SH-SY5Y (cell line): ENCODE measurements around the gene TUBAL3.

Experiments used
- GATA2 ChIP-seq: IDR thresholded peaks from 2 replicates; pipeline ENCODE4 v1.6.1; 2011; ENCODE audit warnings: mild to moderate bottlenecking, low read depth, low read length
- GATA3 ChIP-seq: IDR thresholded peaks from 2 replicates; pipeline ENCODE4 v1.6.1; 2011; ENCODE audit warnings: low read depth, mild to moderate bottlenecking, low read length, moderate library complexity

The TUBAL3 gene

GRCh38 chr10:5370493-5371352, 33.9 kb downstream of the TUBAL3 start:
- TF ChIP-seq GATA3 = no peak
- TF ChIP-seq GATA2 = no peak

GRCh38 chr10:5369362-5370158, 35.1 kb downstream of the TUBAL3 start:
- no peak for TF ChIP-seq GATA2
- TF ChIP-seq GATA3 = no peak

DNA sequence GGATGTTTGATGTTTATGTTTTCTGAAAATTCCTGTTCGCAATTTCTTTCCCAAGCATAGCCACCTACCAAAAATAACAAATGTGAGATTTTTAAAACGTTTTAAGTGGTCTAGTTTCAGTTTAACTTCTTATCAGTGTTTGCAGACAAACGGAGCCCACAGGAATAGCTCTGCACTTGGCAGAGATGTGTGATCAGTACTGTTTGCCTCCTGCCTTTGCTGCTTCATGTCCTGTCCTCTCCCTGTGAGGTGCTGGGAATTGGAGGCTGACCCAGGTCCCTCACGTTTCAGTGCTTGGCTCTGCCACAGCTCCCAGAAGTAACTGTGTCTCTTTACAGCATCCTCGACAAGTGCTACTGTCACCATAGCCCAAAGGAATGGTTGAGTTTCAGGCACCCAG, 38.7 kb downstream of the TUBAL3 start:
- TF ChIP-seq GATA3 (no peak), GATA2 (no peak)

- TF ChIP-seq GATA2 = no peak
- no peak for TF ChIP-seq GATA3
Observed at GRCh38 chr10:5364890-5365338, 39.7 kb downstream of the TUBAL3 start, which contains the start of gene UCN3. Gene UCN3 (plus strand): TSS chr10:5364966. CDS start chr10:5373721, 8,755 bp downstream.

DNA sequence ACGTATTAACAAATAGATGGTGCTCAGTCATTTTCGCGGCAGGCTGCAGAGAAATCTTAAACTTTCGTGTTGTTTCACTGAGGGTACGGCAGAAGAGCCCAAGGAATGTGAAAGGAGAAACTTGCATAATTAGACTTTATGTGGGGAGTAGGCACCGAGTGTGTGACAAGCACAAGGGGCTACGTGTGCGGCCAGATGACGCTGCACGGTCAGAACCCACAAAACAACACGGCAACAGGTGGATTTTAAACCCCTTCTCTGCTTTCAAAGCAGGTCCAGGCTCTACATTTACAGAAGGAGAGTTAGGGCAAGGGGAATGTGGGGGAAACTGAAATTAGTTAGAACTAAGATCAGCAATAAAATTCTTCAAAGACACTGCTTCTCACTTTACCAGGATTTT, 40.3 kb downstream of the TUBAL3 start:
- TF ChIP-seq GATA2 = no peak
- TF ChIP-seq GATA3 = no peak

DNA sequence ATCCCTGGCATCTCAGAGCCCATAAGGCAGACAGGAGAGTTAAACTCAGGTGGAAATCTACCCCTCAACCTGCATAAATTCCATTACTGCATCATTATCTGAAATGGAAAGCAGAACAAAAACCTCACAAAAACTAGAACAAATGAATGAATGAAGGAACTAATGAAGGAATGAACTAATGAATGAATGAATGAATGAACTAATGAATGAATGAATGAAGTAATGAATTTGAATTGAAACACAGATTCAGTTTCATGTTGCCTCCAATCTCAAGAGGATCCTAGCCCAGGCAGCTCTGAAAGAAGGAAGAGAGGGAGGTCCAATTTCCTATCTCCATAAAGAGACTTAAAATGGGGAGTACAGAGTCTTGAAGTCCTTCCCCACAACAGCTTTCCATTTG, 41.8 kb downstream of the TUBAL3 start:
- TF ChIP-seq GATA3 (no peak), GATA2 (no peak)

GRCh38 chr10:5361966-5362365, 42.7 kb downstream of the TUBAL3 start:
- TF ChIP-seq GATA3 = no peak
- TF ChIP-seq GATA2 = no peak

- TF ChIP-seq GATA2 (no peak), GATA3 (no peak)
Observed at GRCh38 chr10:5360318-5360915, 44.2 kb downstream of the TUBAL3 start.

DNA sequence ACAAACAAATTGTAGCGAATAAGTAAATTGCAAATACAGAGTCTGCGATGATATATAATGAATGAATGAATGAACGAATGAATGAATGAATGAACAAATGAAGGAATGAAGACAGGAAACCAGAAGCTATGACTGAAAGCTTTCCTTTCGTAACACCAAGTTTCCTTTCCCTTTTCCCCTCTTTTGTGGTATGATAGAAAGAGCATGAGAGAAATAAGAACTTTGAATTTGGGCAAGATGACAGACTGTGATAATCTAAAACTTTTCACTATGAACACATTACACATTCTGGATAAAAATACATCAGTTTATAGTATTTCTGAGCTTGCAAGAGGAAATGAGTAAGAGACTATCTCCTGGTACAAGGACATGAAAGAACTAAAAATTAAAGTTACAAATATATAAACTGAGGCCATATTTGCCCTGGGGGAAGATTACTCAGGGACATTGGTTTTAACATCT, 48.3 kb downstream of the TUBAL3 start:
- TF ChIP-seq GATA3 (no peak), GATA2 (no peak)

- TF ChIP-seq GATA3 = no peak
- no peak for TF ChIP-seq GATA2
Observed at GRCh38 chr10:5355594-5356301, 48.9 kb downstream of the TUBAL3 start.

- TF ChIP-seq GATA2 (no peak), GATA3 (no peak)
Observed at GRCh38 chr10:5354068-5354467, 50.6 kb downstream of the TUBAL3 start.

- TF ChIP-seq GATA3 (no peak), GATA2 (no peak)
Observed at GRCh38 chr10:5349362-5349761, 55.3 kb downstream of the TUBAL3 start.

- TF ChIP-seq GATA2 = no peak
- no peak for TF ChIP-seq GATA3
Observed at GRCh38 chr10:5346881-5347280, 57.7 kb downstream of the TUBAL3 start.
